ENCODE measurements around the gene LTBP3. TPM values are rescaled to one million over a fixed set of nuclear protein-coding genes. Genes with fewer than 3 reads are reported as not detected.

LTBP3 gene
- total RNA-seq, 1 donor: 47.3 TPM

GRCh38 chr11:65503949-65504673 lies 54.0 kb downstream of the LTBP3 start:
- DNase-seq (ENCODE audit: low read depth): peak; percentile 84
- peak overlapping the region; percentile 99 for H3K4me3 ChIP-seq (ENCODE audit: low read depth, low read length)
- TF ChIP-seq CTCF (IDR thresholded peaks at IDR 0.05; ENCODE audit: insufficient read depth, low read length): no peak

DNA sequence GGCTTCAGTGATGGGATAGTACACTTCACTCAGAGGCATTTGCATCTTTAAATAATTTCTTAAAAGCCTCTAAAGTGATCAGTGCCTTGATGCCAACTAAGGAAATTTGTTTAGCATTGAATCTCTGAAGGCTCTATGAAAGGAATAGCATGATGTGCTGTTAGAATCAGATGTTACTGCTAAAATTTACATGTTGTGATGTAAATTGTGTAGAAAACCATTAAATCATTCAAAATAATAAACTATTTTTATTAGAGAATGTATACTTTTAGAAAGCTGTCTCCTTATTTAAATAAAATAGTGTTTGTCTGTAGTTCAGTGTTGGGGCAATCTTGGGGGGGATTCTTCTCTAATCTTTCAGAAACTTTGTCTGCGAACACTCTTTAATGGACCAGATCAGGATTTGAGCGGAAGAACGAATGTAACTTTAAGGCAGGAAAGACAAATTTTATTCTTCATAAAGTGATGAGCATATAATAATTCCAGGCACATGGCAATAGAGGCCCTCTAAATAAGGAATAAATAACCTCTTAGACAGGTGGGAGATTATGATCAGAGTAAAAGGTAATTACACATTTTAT lies 54.7 kb downstream of the LTBP3 start:
- H3K4me3 ChIP-seq (ENCODE audit: low read depth, low read length): peak overlapping the region; percentile 99
- TF ChIP-seq CTCF (IDR thresholded peaks at IDR 0.05; ENCODE audit: insufficient read depth, low read length): no peak
- DNase-seq (ENCODE audit: low read depth): no peak

DNA sequence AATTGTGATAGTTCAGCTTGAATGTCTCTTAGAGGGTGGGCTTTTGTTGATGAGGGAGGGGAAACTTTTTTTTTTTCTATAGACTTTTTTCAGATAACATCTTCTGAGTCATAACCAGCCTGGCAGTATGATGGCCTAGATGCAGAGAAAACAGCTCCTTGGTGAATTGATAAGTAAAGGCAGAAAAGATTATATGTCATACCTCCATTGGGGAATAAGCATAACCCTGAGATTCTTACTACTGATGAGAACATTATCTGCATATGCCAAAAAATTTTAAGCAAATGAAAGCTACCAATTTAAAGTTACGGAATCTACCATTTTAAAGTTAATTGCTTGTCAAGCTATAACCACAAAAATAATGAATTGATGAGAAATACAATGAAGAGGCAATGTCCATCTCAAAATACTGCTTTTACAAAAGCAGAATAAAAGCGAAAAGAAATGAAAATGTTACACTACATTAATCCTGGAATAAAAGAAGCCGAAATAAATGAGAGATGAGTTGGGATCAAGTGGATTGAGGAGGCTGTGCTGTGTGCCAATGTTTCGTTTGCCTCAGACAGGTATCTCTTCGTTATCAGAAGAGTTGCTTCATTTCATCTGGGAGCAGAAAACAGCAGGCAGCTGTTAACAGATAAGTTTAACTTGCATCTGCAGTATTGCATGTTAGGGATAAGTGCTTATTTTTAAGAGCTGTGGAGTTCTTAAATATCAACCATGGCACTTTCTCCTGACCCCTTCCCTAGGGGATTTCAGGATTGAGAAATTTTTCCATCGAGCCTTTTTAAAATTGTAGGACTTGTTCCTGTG lies 55.4 kb downstream of the LTBP3 start:
- no peak for TF ChIP-seq CTCF (IDR thresholded peaks at IDR 0.05; ENCODE audit: insufficient read depth, low read length)
- DNase-seq (ENCODE audit: low read depth): peak; percentile 83
- peak overlapping the region; percentile 99 for H3K4me3 ChIP-seq (ENCODE audit: low read depth, low read length)

- no peak for DNase-seq (ENCODE audit: low read depth)
- peak overlapping the region; percentile 99 for H3K4me3 ChIP-seq (ENCODE audit: low read depth, low read length)
- TF ChIP-seq CTCF (IDR thresholded peaks at IDR 0.05; ENCODE audit: insufficient read depth, low read length): no peak
Measured at GRCh38 chr11:65502274-65502554, 55.9 kb downstream of the LTBP3 start.

DNA sequence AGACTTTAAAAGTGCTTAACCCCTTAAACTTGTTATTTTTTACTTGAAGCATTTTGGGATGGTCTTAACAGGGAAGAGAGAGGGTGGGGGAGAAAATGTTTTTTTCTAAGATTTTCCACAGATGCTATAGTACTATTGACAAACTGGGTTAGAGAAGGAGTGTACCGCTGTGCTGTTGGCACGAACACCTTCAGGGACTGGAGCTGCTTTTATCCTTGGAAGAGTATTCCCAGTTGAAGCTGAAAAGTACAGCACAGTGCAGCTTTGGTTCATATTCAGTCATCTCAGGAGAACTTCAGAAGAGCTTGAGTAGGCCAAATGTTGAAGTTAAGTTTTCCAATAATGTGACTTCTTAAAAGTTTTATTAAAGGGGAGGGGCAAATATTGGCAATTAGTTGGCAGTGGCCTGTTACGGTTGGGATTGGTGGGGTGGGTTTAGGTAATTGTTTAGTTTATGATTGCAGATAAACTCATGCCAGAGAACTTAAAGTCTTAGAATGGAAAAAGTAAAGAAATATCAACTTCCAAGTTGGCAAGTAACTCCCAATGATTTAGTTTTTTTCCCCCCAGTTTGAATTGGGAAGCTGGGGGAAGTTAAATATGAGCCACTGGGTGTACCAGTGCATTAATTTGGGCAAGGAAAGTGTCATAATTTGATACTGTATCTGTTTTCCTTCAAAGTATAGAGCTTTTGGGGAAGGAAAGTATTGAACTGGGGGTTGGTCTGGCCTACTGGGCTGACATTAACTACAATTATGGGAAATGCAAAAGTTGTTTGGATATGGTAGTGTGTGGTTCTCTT lies 56.5 kb downstream of the LTBP3 start:
- no peak for TF ChIP-seq CTCF (IDR thresholded peaks at IDR 0.05; ENCODE audit: insufficient read depth, low read length)
- peak; percentile 76 for DNase-seq (ENCODE audit: low read depth)
- H3K4me3 ChIP-seq (ENCODE audit: low read depth, low read length): peak overlapping the region; percentile 99

DNA sequence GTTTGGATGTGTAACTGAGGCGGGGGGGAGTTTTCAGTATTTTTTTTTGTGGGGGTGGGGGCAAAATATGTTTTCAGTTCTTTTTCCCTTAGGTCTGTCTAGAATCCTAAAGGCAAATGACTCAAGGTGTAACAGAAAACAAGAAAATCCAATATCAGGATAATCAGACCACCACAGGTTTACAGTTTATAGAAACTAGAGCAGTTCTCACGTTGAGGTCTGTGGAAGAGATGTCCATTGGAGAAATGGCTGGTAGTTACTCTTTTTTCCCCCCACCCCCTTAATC lies 57.0 kb downstream of the LTBP3 start:
- DNase-seq (ENCODE audit: low read depth): no peak

More for the DNA sequence above, 57.0 kb downstream of the LTBP3 start:
- peak overlapping the region; percentile 99 for H3K4me3 ChIP-seq (ENCODE audit: low read depth, low read length)
- no peak for TF ChIP-seq CTCF (IDR thresholded peaks at IDR 0.05; ENCODE audit: insufficient read depth, low read length)
